Mucosa of gallbladder (tissue), 1 donor: Measurements from ENCODE around the gene SORL1. TPM values are rescaled to one million over a fixed set of nuclear protein-coding genes. Genes with fewer than 3 reads are reported as not detected.
"Not testable (repeated sequence)": the region's sequence is repeated elsewhere in the genome, so short reads cannot be mapped to it uniquely, and the experiment has no call there.

Experiments used
- DNase-seq: peaks from one replicate; pipeline ENCODE4 v3.0.0-alpha.2; 2020; ENCODE audit warnings: low spot score
- total RNA-seq: library from RNA; stranded (reverse); gene quantifications from one replicate; pipeline ENCODE4 v1.2.1, GENCODE V29; 2021
- donor health status: DM: no; HTN: no; CAD: no.

The SORL1 gene
- total RNA-seq, 1 donor from 2014 or later, result 71.3 TPM

DNA sequence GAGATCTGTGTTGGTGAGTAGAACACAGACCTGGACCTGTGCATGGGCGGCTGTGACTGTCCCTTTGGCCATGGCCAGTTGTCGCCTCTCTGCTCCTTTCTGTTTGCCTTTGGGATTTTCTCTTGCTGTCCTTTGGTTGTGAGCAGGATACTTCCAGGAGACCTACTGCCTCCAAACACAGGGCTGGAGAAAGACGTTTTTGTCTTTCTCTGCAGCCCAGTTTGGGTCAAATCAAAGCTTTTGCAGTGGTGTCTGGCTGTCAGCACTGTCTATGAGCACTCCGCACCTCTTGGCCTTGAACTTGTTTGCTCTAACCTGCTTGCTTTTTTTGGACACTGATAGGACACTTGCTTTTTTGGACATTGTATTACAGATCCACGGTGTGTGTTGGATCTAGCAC, 109.6 kb downstream of the SORL1 start:
- DNase-seq, result no peak

DNA sequence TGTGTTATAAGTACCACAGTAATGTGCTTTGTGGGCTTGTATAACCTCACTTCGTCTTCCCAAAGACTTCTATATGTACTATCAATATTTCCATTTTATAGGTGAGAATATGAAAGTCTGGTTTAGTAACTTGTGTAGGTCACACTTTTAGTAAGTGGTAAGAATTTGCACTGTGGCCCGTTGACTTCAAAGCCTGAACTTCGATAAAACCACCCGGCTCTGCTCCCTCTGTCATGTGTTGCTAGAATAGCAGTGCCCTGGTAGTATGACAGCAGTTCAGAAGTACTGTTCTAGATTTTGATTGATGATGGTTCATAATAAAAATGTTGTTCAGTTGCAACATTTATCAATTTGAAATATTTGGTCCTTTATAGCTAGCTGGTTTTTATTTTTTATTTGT, 110.9 kb downstream of the SORL1 start:
- DNase-seq, result no peak

DNA sequence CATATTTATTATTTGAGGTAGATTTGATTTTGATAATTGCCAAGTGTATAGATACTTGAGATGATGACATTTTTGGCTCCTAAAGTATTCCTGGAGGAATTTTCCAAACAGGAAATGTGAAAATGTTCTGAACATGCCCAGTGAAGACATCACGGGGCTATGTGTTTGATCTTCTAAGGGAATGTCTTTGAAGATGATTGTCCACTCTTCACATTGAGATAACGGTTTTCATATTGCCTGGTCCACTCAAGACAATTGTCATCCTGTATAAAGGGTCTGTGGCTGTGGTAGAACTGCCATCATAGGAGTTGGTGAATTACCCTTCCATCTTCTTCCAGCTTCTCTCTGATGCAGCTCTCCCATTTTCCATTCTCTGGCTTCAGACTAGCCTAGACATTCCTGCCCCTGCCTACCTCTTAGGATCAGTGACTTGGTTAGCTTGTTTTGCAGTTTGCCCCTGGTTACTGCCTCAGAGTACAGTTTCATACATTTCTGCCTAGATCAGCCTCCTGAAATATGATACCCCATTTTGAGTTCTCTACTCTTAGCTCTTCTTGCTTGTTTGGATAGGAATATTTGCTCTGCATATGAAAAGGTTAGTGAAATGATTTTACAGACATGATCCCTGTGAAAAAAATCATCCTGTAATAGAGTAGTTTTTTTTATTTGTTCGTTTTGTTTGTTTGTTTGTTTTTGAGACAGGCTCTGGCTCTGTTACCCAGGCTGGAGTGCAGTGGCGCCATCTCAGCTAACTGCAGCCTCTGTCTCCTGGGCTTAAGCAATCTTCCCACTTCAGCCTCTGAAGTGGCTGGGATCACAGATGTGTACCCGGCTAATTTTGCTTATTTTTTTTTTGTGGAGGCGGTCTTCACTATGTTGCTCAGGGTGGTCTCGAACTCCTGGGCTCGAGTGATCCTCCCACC, 112.0 kb downstream of the SORL1 start:
- DNase-seq, result no peak

DNA sequence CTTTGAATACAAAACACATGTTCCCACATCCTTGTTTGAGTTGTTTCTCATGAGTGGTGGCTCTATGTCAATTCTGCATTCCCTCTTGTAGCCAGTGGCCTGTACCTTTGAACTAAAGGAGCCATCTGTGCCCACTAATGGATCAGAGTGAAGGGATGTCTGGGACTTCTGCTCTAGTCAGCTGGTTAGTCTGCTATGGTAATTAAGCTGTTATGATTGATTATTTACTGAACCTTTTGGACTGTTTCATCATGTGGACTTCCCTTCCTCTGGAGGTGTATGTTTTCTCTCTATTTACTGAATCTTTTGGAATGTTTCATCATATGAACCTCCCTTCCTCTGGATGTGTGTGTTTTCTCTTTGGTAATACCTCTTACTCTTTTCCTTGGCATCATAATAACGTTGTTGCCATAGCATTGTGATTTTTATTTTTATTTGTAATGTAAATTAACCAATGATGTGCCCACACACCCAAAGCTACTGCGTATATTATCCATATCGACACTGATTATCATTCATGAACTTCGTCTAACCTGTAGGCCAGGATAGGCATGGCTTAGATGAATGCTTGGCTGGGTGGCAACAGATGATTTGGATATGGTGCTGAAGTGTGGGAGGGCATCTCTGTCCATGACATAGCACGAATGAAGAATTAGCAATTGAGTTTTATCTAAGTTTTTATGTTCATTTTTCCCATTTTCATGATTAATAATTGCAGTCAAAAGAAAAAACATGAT, 113.0 kb downstream of the SORL1 start:
- DNase-seq, result no peak

- DNase-seq, result no peak
Observed at GRCh38 chr11:121566279-121567168, 114.4 kb downstream of the SORL1 start.

DNA sequence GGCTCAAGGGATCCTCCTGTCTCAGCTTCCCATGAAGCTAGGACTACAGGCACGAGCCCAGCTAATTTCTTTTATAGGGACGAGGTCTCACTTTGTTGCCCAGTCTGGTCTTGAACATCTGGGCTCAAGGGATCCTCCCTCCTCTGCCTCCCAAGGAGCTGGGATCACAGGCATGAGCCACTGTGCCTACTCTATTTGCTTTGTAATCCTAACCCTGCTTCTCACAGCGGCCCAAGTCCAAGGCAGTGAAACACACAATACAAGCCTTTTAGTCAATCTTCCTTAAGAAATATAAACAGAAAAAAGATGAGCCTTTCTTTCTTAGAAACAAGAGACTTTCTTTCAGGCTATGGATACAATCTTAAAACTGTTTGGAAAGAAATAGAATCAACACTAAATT, 115.9 kb downstream of the SORL1 start:
- DNase-seq, result no peak

GRCh38 chr11:121569332-121570299, 117.5 kb downstream of the SORL1 start:
- not testable (repeated sequence) for DNase-seq

DNA sequence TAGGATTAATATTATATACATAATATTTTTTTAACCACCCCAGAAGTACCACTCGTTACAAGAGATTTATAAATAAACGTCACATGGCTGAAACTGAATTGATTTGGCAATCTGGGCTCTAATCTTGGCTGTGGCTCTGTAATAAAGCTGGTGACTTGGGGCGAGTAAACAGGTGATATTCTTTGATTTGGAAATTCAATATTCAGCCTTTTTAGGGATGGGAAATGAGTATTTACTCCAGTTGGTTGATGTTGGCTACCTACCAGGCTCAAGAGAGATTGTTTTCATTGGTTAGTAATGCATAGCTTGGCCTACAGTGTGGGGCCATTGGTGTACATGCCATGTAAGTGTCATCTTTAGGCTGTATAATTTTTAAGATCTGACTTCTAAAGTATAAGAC, 118.3 kb downstream of the SORL1 start:
- DNase-seq, result no peak

DNA sequence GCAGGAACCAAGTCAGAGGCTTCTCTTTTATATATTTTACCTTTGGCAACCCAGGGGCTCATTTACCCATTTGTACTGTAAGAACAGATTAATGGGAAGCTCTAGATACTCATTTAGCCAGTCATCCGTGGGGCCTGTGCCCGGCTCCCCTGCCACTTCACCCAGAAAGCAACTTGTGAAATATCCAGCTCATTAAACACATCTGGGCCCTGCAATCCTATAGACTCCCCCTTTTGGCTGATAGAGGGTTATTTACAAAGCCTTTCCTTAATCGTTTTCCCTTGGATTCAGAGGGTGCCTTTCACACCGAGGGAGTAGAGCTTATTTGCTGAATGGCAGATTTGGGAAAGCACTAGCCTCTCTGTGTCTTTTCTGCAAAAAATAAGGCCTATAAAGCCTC, 119.4 kb downstream of the SORL1 start:
- no peak for DNase-seq

DNA sequence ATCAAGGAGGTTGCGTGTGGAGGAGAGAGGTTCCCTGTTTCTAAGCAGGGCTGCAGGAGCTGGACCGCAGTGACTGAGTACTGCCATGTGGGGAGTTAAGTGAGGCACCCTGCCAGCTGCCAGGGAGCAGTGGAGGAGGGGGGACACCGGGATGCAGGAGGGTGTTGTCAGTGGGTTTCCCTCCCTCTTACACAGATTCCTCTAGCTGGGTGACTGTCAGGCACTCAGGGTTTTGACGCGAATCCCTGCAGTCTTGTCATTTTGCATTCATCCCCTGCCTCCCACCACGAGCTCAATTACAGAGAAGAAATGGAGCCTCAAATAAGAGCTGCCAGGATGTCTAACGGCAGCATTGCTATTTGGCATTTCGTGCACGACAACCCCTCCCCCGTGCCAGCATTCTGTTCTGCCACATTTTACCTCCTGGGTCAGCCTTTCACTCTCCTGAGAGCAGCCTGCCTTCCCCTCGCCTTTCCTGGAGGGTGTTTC, 120.5 kb downstream of the SORL1 start:
- no peak for DNase-seq

- no peak for DNase-seq
Observed at GRCh38 chr11:121574801-121575200, 122.7 kb downstream of the SORL1 start.

- peak; percentile 65 for DNase-seq
Observed at GRCh38 chr11:121575250-121575962, 123.3 kb downstream of the SORL1 start.

GRCh38 chr11:121575963-121576290, 123.8 kb downstream of the SORL1 start:
- no peak for DNase-seq

DNA sequence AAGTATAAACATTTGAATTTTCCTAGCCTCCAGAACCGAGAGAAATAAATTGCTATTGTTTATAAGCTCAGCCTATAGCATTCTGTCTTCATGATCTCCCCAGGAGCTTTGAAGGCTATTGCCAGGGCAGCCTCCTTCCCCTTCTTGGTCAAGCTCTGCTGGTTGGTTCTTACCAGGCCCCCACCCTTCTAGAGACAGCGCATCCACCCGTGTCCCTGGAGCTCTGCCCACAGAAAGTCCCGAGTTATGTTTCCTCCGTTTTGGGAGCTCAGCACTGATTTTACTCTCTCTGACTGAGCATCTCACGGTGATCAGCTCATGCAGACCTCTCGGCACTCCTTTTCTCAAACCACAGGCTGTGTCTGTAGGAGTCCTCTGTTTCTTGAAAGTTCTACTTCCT, 124.4 kb downstream of the SORL1 start:
- DNase-seq, result peak; percentile 22

DNA sequence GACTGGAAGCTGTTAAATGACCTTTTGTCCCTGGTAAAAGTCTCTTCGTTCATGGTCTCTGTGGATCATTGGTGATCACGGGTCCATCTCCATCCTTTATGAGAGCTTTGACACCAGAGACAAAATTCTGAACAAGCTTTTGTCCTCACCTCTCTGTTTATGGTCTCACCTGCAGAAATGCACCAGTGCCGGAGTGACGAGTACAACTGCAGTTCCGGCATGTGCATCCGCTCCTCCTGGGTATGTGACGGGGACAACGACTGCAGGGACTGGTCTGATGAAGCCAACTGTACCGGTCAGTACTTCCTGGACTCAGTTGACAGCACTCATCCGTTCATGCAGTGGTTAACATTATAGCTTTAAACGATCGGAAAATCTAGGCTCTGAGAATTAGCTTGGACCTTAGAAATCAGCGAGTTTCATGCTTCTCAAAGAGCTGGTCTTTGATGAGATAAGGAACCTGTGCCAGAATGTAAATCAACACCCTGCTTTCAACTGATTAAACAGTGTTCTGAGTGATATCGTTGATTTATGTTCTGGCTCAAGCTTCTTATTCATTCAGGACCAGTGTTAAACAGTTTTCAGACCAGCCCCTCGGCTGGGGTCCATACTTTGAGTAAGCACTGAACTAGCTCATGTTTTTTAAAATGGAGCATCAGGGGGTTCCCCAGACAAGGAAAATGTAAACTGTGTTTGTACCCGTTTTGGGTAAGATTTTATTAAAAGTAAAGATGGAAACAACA, 125.2 kb downstream of the SORL1 start:
- no peak for DNase-seq

- no peak for DNase-seq
Observed at GRCh38 chr11:121578251-121578976, 126.3 kb downstream of the SORL1 start.

DNA sequence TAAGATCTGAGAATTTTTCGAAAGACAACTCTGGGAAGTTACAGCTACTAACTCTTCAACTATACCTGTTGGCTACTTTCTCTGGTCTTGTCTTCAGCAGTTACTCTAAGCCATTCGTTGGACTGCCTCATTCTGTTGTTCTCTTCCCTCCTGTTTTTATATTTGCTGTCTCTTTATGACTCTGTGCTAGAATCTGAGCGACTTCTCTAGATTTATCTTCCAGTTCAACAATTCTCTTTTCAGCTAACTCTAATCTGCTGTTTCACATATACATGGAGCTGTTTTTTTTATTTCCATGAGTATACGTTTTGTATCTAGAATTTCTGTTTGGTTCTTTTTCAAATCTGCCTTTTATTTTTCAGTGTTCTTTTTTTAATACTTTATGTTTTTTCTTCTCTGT, 128.0 kb downstream of the SORL1 start:
- DNase-seq, result no peak

GRCh38 chr11:121581607-121582006, 129.5 kb downstream of the SORL1 start:
- no peak for DNase-seq

GRCh38 chr11:121582296-121582695, 130.2 kb downstream of the SORL1 start:
- no peak for DNase-seq
